ENCODE measurements around the gene AURKA. TPM values are rescaled to one million over a fixed set of nuclear protein-coding genes. Genes with fewer than 3 reads are reported as not detected.

The AURKA gene
- total RNA-seq, 2 experiments from 2014 or later, result 99.7 to 101 TPM

GRCh38 chr20:56429941-56430340, 37.9 kb upstream of the AURKA start:
- ChIA-PET CTCF (interaction anchor here (1.4 to 2.6 kb wide), 2 partner anchors 9 to 11 kb away, joined by 4 to 9 read pairs; no protein-coding TSS in a partner anchor), POLR2A (interaction anchor here (0.6 to 4.0 kb wide), 5 partner anchors 9 to 39 kb away, joined by 3 to 19 read pairs (median 4); partner anchors contain the start of gene RTF2)
- peaks cover 69% of the 10 kb centered on the region for H3K4me1 Mint-ChIP-seq (ENCODE audit: low read depth)
- intact Hi-C loops (cut with micrococcal nuclease), result loop anchor here (1.0 to 2.0 kb wide), 2 partner anchors 12 to 15 kb away; no protein-coding TSS in a partner anchor
- no peaks in the 10 kb centered on the region for H3K9me3 Mint-ChIP-seq
- H3K36me3 Mint-ChIP-seq, result peaks cover 4% of the 10 kb centered on the region
- H3K27me3 Mint-ChIP-seq, result no peaks in the 10 kb centered on the region
- DNase-seq, result peak; percentile 8
- H3K4me3 Mint-ChIP-seq, result peak overlapping the region; percentile 66
- H3K27ac Mint-ChIP-seq, result peak overlapping the region; percentile 87

- H3K36me3 Mint-ChIP-seq, result peaks cover 4% of the 10 kb centered on the region
- peak overlapping the region; percentile 66 for H3K4me3 Mint-ChIP-seq
- ChIA-PET POLR2A (interaction anchor here (1.1 to 4.0 kb wide), 7 partner anchors 8 to 39 kb away, joined by 3 to 19 read pairs (median 4); partner anchors contain the start of genes CASS4 and RTF2), CTCF (interaction anchor here (1.4 to 2.6 kb wide), 2 partner anchors 9 to 11 kb away, joined by 4 to 9 read pairs; no protein-coding TSS in a partner anchor)
- H3K4me1 Mint-ChIP-seq (ENCODE audit: low read depth), result peaks cover 72% of the 10 kb centered on the region
- peak overlapping the region; percentile 87 for H3K27ac Mint-ChIP-seq
- intact Hi-C loops (cut with micrococcal nuclease), result loop anchor here (1.0 to 2.0 kb wide), 2 partner anchors 11 to 15 kb away; no protein-coding TSS in a partner anchor
- H3K27me3 Mint-ChIP-seq, result no peaks in the 10 kb centered on the region
- no peaks in the 10 kb centered on the region for H3K9me3 Mint-ChIP-seq
- DNase-seq, result peak; percentile 79
These were observed 37.5 kb upstream of the AURKA start for GRCh38 chr20:56429502-56429901.

GRCh38 chr20:56428881-56429280, 36.9 kb upstream of the AURKA start:
- ChIA-PET POLR2A (interaction anchor here (1.1 to 4.0 kb wide), 7 partner anchors 8 to 40 kb away, joined by 3 to 19 read pairs (median 4); partner anchors contain the start of genes CASS4 and RTF2), CTCF (interaction anchor here (2.6 kb wide), 1 partner anchor 10 kb away, joined by 9 read pairs; no protein-coding TSS in a partner anchor)
- Mint-ChIP-seq H3K4me3 (peak overlapping the region; percentile 66), H3K27me3 (no peaks in the 10 kb centered on the region), H3K4me1 (ENCODE audit: low read depth) (peaks cover 73% of the 10 kb centered on the region), H3K27ac (peak overlapping the region; percentile 87), H3K36me3 (peaks cover under 1% of the 10 kb centered on the region), H3K9me3 (no peaks in the 10 kb centered on the region)
- intact Hi-C loops (cut with micrococcal nuclease), result loop anchor here (1.0 to 2.0 kb wide), 2 partner anchors 11 to 14 kb away; no protein-coding TSS in a partner anchor
- DNase-seq, result peak; percentile 8

GRCh38 chr20:56428410-56428809, 36.4 kb upstream of the AURKA start:
- peak overlapping the region; percentile 87 for H3K27ac Mint-ChIP-seq

GRCh38 chr20:56427797-56428196, 35.8 kb upstream of the AURKA start:
- Mint-ChIP-seq H3K27ac (peak overlapping the region; percentile 87), H3K4me1 (ENCODE audit: low read depth) (peaks cover 67% of the 10 kb centered on the region), H3K4me3 (no peak overlapping the region), H3K27me3 (no peaks in the 10 kb centered on the region), H3K9me3 (no peaks in the 10 kb centered on the region), H3K36me3 (no peaks in the 10 kb centered on the region)
- POLR2A ChIA-PET, result interaction anchor here (1.5 to 4.0 kb wide), 2 partner anchors 10 to 16 kb away, joined by 4 to 19 read pairs; partner anchors contain the start of gene CASS4
- no peak for DNase-seq
- intact Hi-C loops (cut with micrococcal nuclease), result loop anchor here (2.0 kb wide), 1 partner anchor 13 kb away; no protein-coding TSS in a partner anchor
- CTCF ChIA-PET, result interaction anchor here (1.5 kb wide), 1 partner anchor 14 kb away, joined by 4 read pairs; no protein-coding TSS in a partner anchor

More at GRCh38 chr20:56428410-56428809, 36.4 kb upstream of the AURKA start:
- Mint-ChIP-seq H3K27me3 (no peaks in the 10 kb centered on the region), H3K4me3 (no peak overlapping the region), H3K4me1 (ENCODE audit: low read depth) (peaks cover 68% of the 10 kb centered on the region), H3K36me3 (no peaks in the 10 kb centered on the region), H3K9me3 (no peaks in the 10 kb centered on the region)
- DNase-seq, result peak; percentile 2
- ChIA-PET POLR2A (interaction anchor here (1.1 to 4.0 kb wide), 5 partner anchors 10 to 40 kb away, joined by 3 to 19 read pairs (median 4); partner anchors contain the start of genes CASS4 and RTF2), CTCF (interaction anchor here (1.5 to 2.6 kb wide), 2 partner anchors 9 to 15 kb away, joined by 4 to 9 read pairs; no protein-coding TSS in a partner anchor)
- intact Hi-C loops (cut with micrococcal nuclease), result loop anchor here (2.0 kb wide), 1 partner anchor 14 kb away; no protein-coding TSS in a partner anchor

GRCh38 chr20:56426926-56427325, 34.9 kb upstream of the AURKA start:
- POLR2A ChIA-PET, result interaction anchor here (4.0 kb wide), 1 partner anchor 9 kb away, joined by 19 read pairs; no protein-coding TSS in a partner anchor
- Mint-ChIP-seq H3K36me3 (no peaks in the 10 kb centered on the region), H3K27me3 (no peaks in the 10 kb centered on the region), H3K9me3 (no peaks in the 10 kb centered on the region), H3K4me1 (ENCODE audit: low read depth) (peaks cover 71% of the 10 kb centered on the region), H3K27ac (no peak overlapping the region), H3K4me3 (no peak overlapping the region)
- CTCF ChIA-PET, result interaction anchor here (1.5 kb wide), 1 partner anchor 14 kb away, joined by 4 read pairs; no protein-coding TSS in a partner anchor
- intact Hi-C loops (cut with micrococcal nuclease), result no loop called here
- DNase-seq, result no peak

GRCh38 chr20:56426026-56426425, 34.0 kb upstream of the AURKA start:
- ChIA-PET POLR2A (interaction anchor here (1.3 kb wide), 1 partner anchor 10 kb away, joined by 5 read pairs; no protein-coding TSS in a partner anchor), CTCF (interaction anchor here (0.8 kb wide), 1 partner anchor 9 kb away, joined by 3 read pairs; no protein-coding TSS in a partner anchor)
- H3K27me3 Mint-ChIP-seq, result no peaks in the 10 kb centered on the region

GRCh38 chr20:56424931-56425330, 32.9 kb upstream of the AURKA start:
- H3K27me3 Mint-ChIP-seq, result no peaks in the 10 kb centered on the region
- peaks cover 2% of the 10 kb centered on the region for H3K36me3 Mint-ChIP-seq
- ChIA-PET CTCF (no interaction called here), POLR2A (interaction anchor here (1.3 kb wide), 1 partner anchor 9 kb away, joined by 5 read pairs; no protein-coding TSS in a partner anchor)
- H3K27ac Mint-ChIP-seq, result no peak overlapping the region
- no peak for DNase-seq
- peaks cover 77% of the 10 kb centered on the region for H3K4me1 Mint-ChIP-seq (ENCODE audit: low read depth)
- H3K9me3 Mint-ChIP-seq, result no peaks in the 10 kb centered on the region
- H3K4me3 Mint-ChIP-seq, result no peak overlapping the region
- intact Hi-C loops (cut with micrococcal nuclease), result no loop called here

More at GRCh38 chr20:56426026-56426425, 34.0 kb upstream of the AURKA start:
- no peak overlapping the region for H3K27ac Mint-ChIP-seq
- H3K4me1 Mint-ChIP-seq (ENCODE audit: low read depth), result peaks cover 77% of the 10 kb centered on the region
- DNase-seq, result no peak
- H3K9me3 Mint-ChIP-seq, result no peaks in the 10 kb centered on the region
- H3K4me3 Mint-ChIP-seq, result no peak overlapping the region
- intact Hi-C loops (cut with micrococcal nuclease), result no loop called here
- peaks cover 1% of the 10 kb centered on the region for H3K36me3 Mint-ChIP-seq

GRCh38 chr20:56423886-56424285, 31.9 kb upstream of the AURKA start:
- no peaks in the 10 kb centered on the region for H3K27me3 Mint-ChIP-seq
- CTCF ChIA-PET, result interaction anchor here (0.9 kb wide), 1 partner anchor 23 kb away, joined by 3 read pairs; no protein-coding TSS in a partner anchor
- peaks cover 2% of the 10 kb centered on the region for H3K36me3 Mint-ChIP-seq
- H3K9me3 Mint-ChIP-seq, result no peaks in the 10 kb centered on the region
- intact Hi-C loops (cut with micrococcal nuclease), result no loop called here
- H3K4me1 Mint-ChIP-seq (ENCODE audit: low read depth), result peaks cover 75% of the 10 kb centered on the region
- no peak overlapping the region for H3K4me3 Mint-ChIP-seq
- POLR2A ChIA-PET, result interaction anchor here (2.2 kb wide), 1 partner anchor 11 kb away, joined by 17 read pairs; the partner anchor contains the start of gene CASS4
- no peak for DNase-seq
- no peak overlapping the region for H3K27ac Mint-ChIP-seq

- Mint-ChIP-seq H3K27ac (peak overlapping the region; percentile 73), H3K4me1 (ENCODE audit: low read depth) (peaks cover 75% of the 10 kb centered on the region)
- CTCF ChIA-PET, result interaction anchor here (0.9 to 1.0 kb wide), 2 partner anchors 11 to 16 kb away, joined by 3 to 6 read pairs; partner anchors contain the start of gene CASS4
These were observed 31.2 kb upstream of the AURKA start for GRCh38 chr20:56423211-56423610.

GRCh38 chr20:56422824-56423189, 30.8 kb upstream of the AURKA start:
- Mint-ChIP-seq H3K9me3 (no peaks in the 10 kb centered on the region), H3K4me1 (ENCODE audit: low read depth) (peaks cover 75% of the 10 kb centered on the region), H3K27me3 (no peaks in the 10 kb centered on the region), H3K27ac (peak overlapping the region; percentile 73), H3K36me3 (peaks cover 6% of the 10 kb centered on the region), H3K4me3 (peak overlapping the region; percentile 6)
- ChIA-PET CTCF (interaction anchor here (0.9 to 1.0 kb wide), 2 partner anchors 11 to 16 kb away, joined by 3 to 6 read pairs; partner anchors contain the start of gene CASS4), POLR2A (interaction anchor here (0.9 to 2.2 kb wide), 2 partner anchors 10 to 14 kb away, joined by 3 to 17 read pairs; partner anchors contain the start of gene CASS4)
- intact Hi-C loops (cut with micrococcal nuclease), result no loop called here
- no peak for DNase-seq

More at GRCh38 chr20:56423211-56423610, 31.2 kb upstream of the AURKA start:
- POLR2A ChIA-PET, result interaction anchor here (0.9 to 2.2 kb wide), 2 partner anchors 10 to 14 kb away, joined by 3 to 17 read pairs; partner anchors contain the start of gene CASS4
- Mint-ChIP-seq H3K4me3 (no peak overlapping the region), H3K36me3 (peaks cover 6% of the 10 kb centered on the region), H3K9me3 (no peaks in the 10 kb centered on the region), H3K27me3 (no peaks in the 10 kb centered on the region)
- no peak for DNase-seq
- intact Hi-C loops (cut with micrococcal nuclease), result no loop called here

Data from activated CD4-positive, alpha-beta memory T cell treated with anti-CD3 and anti-CD28 coated beads for 36 hours (primary cell).